Osteocyte (in vitro differentiated cells): ENCODE measurements around the gene SUV39H1. TPM values are rescaled to one million over a fixed set of nuclear protein-coding genes. Genes with fewer than 3 reads are reported as not detected.

Experiments
- DNase-seq: peaks from one replicate; pipeline ENCODE4 v3.0.0; 2021; ENCODE audit warnings: mixed read lengths; ENCODE audit not compliant: unreplicated experiment; ENCODE audit errors: extremely low spot score
- H3K27ac Mint-ChIP-seq: one replicate; pipeline ENCODE4 v1.8.0; 2021; ENCODE audit warnings: mild to moderate bottlenecking, mixed read lengths; ENCODE audit not compliant: unreplicated experiment
- H3K27me3 Mint-ChIP-seq: one replicate; pipeline ENCODE4 v1.8.0; 2021; ENCODE audit warnings: mixed read lengths; ENCODE audit not compliant: unreplicated experiment
- H3K36me3 Mint-ChIP-seq: one replicate; pipeline ENCODE4 v1.8.0; 2021; ENCODE audit warnings: mixed read lengths; ENCODE audit not compliant: unreplicated experiment
- H3K4me1 Mint-ChIP-seq: one replicate; pipeline ENCODE4 v1.8.0; 2021; ENCODE audit warnings: mixed read lengths; ENCODE audit not compliant: unreplicated experiment
- H3K4me3 Mint-ChIP-seq: one replicate; pipeline ENCODE4 v1.8.0; 2021; ENCODE audit warnings: mild to moderate bottlenecking, moderate library complexity, mixed read lengths; ENCODE audit not compliant: unreplicated experiment
- H3K9me3 Mint-ChIP-seq: one replicate; pipeline ENCODE4 v1.8.0; 2021; ENCODE audit warnings: mixed read lengths; ENCODE audit not compliant: unreplicated experiment
- total RNA-seq: library from RNA; stranded (reverse); gene quantifications from 2 replicates; pipeline ENCODE4 v1.2.1, GENCODE V29; 2021
- TF ChIP-seq, protein P1 (sequence below): fragments of 200-600 bp; sonication (generic); IDR thresholded peaks from 2 replicates; pipeline ENCODE4 v1.5.0; 2021; ENCODE audit warnings: antibody characterized with exemption, mild to moderate bottlenecking, moderate library complexity

The SUV39H1 gene
- total RNA-seq, 1 donor from 2014 or later, result 4.5 TPM

DNA sequence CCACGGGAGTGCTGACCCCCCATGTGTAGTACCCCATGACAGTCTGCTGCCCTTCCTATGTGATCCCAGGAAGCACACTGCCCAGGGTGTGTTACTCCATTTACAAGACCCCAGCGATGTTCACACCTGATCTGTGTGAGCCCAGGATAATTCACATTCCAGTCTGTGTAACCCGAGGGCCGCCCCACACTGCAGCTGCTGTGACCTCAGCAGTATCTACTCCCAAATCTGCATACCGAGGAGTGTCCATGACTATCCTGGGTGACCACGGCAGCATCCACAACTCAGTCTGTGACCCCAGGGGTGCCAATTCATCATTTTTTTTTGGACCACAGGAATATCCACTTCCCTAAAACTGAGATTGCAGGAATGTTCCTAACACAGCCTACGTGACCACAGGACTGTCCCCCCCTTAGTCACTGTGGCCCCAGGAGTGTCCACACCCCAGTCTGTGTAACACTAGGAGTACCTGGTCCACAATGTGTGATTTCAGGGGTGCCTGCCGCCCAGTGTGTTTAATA, 57.2 kb downstream of the SUV39H1 start:
- Mint-ChIP-seq H3K4me1 (no peaks in the 10 kb centered on the region), H3K27me3 (peaks cover 5% of the 10 kb centered on the region), H3K36me3 (no peaks in the 10 kb centered on the region), H3K27ac (no peak overlapping the region), H3K4me3 (no peak overlapping the region), H3K9me3 (no peaks in the 10 kb centered on the region)
- TF ChIP-seq, protein P1, sequence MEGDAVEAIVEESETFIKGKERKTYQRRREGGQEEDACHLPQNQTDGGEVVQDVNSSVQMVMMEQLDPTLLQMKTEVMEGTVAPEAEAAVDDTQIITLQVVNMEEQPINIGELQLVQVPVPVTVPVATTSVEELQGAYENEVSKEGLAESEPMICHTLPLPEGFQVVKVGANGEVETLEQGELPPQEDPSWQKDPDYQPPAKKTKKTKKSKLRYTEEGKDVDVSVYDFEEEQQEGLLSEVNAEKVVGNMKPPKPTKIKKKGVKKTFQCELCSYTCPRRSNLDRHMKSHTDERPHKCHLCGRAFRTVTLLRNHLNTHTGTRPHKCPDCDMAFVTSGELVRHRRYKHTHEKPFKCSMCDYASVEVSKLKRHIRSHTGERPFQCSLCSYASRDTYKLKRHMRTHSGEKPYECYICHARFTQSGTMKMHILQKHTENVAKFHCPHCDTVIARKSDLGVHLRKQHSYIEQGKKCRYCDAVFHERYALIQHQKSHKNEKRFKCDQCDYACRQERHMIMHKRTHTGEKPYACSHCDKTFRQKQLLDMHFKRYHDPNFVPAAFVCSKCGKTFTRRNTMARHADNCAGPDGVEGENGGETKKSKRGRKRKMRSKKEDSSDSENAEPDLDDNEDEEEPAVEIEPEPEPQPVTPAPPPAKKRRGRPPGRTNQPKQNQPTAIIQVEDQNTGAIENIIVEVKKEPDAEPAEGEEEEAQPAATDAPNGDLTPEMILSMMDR, result no peak
- no peak for DNase-seq

DNA sequence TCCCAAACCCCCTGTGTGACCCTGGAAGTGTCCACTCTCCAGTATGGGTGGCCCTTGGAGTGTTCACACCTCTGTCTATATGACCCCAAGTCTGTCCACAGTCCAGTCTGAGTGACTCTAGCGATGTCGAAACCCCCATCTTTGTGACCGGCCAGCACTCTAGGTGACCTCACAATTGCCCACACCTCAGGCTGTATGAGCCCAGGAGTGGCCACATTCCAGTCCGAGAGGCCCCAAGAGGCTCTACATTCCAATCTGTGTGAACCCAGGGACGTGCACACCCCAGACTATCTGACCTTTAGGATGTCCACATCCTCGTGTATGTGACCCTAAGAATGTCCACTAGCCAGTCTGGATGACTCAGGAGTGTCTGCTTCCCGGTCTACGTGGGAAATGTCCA, 57.7 kb downstream of the SUV39H1 start:
- no peaks in the 10 kb centered on the region for H3K36me3 Mint-ChIP-seq
- no peak overlapping the region for H3K27ac Mint-ChIP-seq
- no peaks in the 10 kb centered on the region for H3K4me1 Mint-ChIP-seq
- H3K9me3 Mint-ChIP-seq, result no peaks in the 10 kb centered on the region
- H3K27me3 Mint-ChIP-seq, result peaks cover 5% of the 10 kb centered on the region
- no peak for DNase-seq
- TF ChIP-seq, protein P1, result no peak
- H3K4me3 Mint-ChIP-seq, result no peak overlapping the region

Other genes with a start within 250 kb of the SUV39H1 start
- not detected in 2 replicates for gene SLC38A5, start 226.5 kb upstream of the SUV39H1 start, total RNA-seq
- 47.6 and 57.1 TPM in 2 replicates for gene FTSJ1, start 220.5 kb upstream of the SUV39H1 start, total RNA-seq
- gene PORCN, start 187.7 kb upstream of the SUV39H1 start, total RNA-seq, result 16.9 and 20.2 TPM in 2 replicates
- 39.3 and 42.5 TPM in 2 replicates for gene EBP, start 174.9 kb upstream of the SUV39H1 start, total RNA-seq
- 16.4 and 19.9 TPM in 2 replicates for gene TBC1D25, start 157.0 kb upstream of the SUV39H1 start, total RNA-seq
- gene RBM3, start 122.2 kb upstream of the SUV39H1 start, total RNA-seq, result 298 and 325 TPM in 2 replicates
- gene WDR13, start 99.2 kb upstream of the SUV39H1 start, total RNA-seq, result 89.9 and 97.8 TPM in 2 replicates
- gene WAS, start 12.9 kb upstream of the SUV39H1 start, total RNA-seq, result 0.19 and 0.39 TPM in 2 replicates
- not detected in 2 replicates for gene GLOD5, start 65.0 kb downstream of the SUV39H1 start, total RNA-seq
- gene GATA1, start 89.9 kb downstream of the SUV39H1 start, total RNA-seq, result not detected in 2 replicates
- gene HDAC6, start 105.3 kb downstream of the SUV39H1 start, total RNA-seq, result 108 and 124 TPM in 2 replicates
- gene ERAS, start 129.8 kb downstream of the SUV39H1 start, total RNA-seq, result not detected in 2 replicates
- 13.1 and 14.8 TPM in 2 replicates for gene PCSK1N, start 138.9 kb downstream of the SUV39H1 start, total RNA-seq
- gene TIMM17B, start 201.0 kb downstream of the SUV39H1 start, total RNA-seq, result 45.6 and 50.0 TPM in 2 replicates
- gene PQBP1, start 201.2 kb downstream of the SUV39H1 start, total RNA-seq, result 69.8 and 78.3 TPM in 2 replicates
- gene SLC35A2, start 214.9 kb downstream of the SUV39H1 start, total RNA-seq, result 34.6 and 37.0 TPM in 2 replicates
- gene PIM2, start 222.3 kb downstream of the SUV39H1 start, total RNA-seq, result 6.4 and 7.3 TPM in 2 replicates